SIG-M5 treated with dmso at 0.1 percent for 504 hours (cell line): ENCODE results near the gene PRKCA.
A peak's percentile ranks its signal among the peaks of the same experiment; 100 is the strongest.

Experiments
- DNase-seq: peaks from one replicate; lab custom pipeline; 2025; ENCODE audit not compliant: unreplicated experiment; lab: John Stamatoyannopoulos, UW

The PRKCA gene

DNA sequence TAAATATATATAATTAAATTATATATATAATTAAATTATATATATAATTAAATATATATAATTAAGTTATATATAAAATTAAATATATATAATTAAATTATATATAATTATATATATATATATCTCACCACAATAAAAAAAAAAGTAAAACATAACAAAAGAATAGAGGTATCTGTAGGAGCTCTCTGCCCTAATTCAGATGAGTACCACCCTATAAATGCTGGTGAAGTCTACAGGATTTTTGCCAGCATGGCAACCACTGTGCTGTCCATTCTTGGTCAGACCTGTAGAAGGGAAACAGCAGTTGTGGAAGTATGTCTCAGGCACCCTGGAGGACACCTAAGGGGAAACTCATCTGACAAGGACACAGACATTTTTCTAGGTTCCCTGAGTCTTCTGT, 259.7 kb downstream of the PRKCA start:
- no peak for DNase-seq

DNA sequence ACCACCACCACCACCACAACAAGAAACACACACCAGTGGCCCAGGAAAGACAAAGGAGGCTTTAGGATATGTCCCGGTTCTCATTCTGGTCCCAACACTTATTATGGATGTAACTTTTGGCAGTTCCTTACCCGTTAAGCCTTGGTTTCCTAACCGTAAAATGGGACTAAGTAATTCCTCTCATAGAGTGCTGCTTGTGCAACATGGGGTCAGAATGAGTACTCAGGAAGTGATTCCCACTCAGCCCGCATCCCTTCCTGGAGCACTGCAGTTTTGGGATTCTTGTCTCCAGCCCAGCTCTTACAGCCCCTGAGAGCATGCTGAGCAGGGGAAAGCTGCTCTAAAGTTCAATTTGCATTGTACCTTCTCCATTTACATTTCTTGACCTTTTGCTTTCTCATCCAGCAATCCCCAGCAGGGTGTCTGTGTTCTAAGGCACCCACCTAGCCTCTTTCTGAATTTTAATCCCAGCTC, 262.6 kb downstream of the PRKCA start:
- no peak for DNase-seq

GRCh38 chr17:66567234-66568170, 265.1 kb downstream of the PRKCA start:
- DNase-seq: peak; percentile 80

- no peak for DNase-seq
These were observed 267.2 kb downstream of the PRKCA start for GRCh38 chr17:66569572-66569971.

DNA sequence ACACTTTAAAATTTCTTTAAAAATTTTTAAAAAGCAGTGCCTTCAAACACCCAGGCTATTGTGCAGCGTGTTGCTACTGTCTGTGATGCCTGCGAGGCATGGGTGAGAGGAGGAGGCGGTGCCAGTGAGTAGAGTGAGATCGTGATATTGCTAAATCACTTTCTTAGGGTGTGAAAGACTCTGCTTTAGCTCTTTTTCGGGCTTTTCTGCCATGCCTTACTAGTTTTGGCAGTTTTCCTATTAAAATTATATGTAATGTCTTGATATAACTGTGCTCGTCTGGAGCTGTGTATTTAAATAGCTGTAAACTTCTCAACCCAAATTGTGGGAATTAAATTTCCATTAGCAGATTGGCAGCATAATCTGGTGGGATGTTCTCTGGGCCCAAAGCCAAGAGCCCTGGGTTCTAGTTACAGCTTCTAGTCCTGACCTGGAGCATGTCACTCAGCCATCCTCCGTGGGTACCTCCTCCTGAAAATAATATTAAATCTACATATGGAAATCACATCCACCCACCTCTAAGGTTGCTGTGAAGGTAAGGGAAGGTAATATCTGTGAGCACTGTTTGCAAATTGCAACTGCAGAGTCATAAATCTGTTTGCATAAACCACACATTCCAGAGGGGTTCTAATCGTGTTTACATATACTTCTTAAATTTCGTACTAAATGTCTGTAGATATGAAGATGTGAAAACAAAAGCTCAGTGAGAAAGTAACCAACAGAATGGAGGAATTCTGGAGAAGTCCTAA, 268.2 kb downstream of the PRKCA start:
- DNase-seq: no peak

DNA sequence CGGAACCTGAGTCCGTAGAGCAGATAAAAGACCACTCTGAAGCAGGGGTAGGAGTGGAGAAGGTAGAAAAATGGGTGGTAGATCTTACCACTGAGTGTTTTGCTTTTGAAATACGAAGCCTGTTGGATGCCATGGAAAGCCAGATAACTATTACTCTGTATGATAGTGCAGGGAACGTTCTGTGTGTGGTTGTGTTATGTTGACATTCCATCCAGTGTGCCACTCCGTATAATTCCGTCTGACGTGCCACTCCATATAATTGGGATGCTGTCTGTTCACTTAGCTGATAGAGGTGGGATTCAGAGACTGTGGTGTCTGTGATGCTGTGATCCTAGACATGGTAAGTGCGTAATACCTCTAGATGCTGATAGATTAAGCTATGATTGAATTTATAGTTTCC, 269.3 kb downstream of the PRKCA start:
- DNase-seq: no peak

- no peak for DNase-seq
These were observed 270.7 kb downstream of the PRKCA start for GRCh38 chr17:66573078-66573477.

- no peak for DNase-seq
These were observed 271.7 kb downstream of the PRKCA start for GRCh38 chr17:66574123-66574522.

GRCh38 chr17:66576473-66576872, 274.1 kb downstream of the PRKCA start:
- DNase-seq: no peak

GRCh38 chr17:66577041-66577440, 274.6 kb downstream of the PRKCA start:
- no peak for DNase-seq

GRCh38 chr17:66578781-66579489, 276.5 kb downstream of the PRKCA start:
- peak; percentile 45 for DNase-seq

DNA sequence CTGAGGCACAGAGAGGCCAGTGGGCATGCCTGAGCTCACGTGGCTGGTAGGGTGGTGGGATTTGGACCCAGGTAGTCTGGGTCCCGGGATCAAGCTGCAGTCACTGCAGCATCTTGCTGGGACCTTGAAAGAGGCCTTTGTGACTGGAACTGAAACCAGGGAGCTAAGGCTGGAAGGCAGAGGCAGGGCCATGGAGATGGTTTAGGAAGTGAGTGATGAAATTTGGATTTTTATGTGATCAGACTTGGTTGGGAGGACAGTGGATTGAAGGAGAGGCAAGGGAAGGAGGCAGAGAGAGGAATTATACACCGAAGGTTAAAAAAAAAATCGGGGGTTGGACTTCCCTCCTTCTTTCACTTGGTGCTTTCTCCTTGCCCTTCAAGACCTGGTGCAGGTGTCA, 277.1 kb downstream of the PRKCA start:
- DNase-seq: no peak

GRCh38 chr17:66580184-66580955, 278.0 kb downstream of the PRKCA start:
- DNase-seq: no peak

- DNase-seq: no peak
These were observed 278.6 kb downstream of the PRKCA start for GRCh38 chr17:66580956-66581391.

GRCh38 chr17:66582373-66583111, 280.1 kb downstream of the PRKCA start:
- no peak for DNase-seq

DNA sequence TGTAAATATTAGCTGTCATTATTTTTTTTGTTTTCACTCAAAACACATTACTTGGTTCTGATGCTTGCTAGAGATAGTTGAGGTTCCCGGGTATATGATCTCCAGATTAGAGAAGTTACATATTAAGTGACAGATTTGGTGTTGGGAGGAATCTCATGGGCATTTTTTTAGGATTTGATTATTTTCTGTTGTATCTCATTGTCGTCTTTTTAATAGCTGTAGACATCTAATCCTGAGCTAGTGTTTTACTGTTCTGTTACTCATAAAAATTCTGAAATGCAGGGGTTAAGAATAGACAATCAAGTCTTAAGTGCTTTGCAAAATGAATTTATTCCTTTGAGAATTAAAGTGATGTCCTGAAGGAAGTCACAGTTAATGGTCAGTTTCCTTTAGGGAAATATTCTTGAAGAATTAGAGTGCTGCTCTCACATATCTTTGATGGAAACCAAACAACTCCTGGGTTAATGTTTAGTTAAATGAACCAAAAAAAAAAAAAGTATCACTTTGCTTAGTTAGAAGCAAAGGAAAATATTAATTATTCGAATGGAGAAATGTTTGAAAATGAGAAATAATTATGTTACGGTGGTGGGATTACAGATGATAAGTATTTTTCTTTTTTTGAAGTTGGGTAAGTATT, 280.8 kb downstream of the PRKCA start:
- no peak for DNase-seq

- no peak for DNase-seq
These were observed 282.5 kb downstream of the PRKCA start for GRCh38 chr17:66584927-66585326.

- DNase-seq: no peak
These were observed 283.1 kb downstream of the PRKCA start for GRCh38 chr17:66585472-66585871.

- no peak for DNase-seq
These were observed 287.5 kb downstream of the PRKCA start for GRCh38 chr17:66589892-66590291.
